ENCODE data around the gene ZNF177. TPM values are rescaled to one million over a fixed set of nuclear protein-coding genes. Genes with fewer than 3 reads are reported as not detected.
A peak's percentile ranks its signal among the peaks of the same experiment; 100 is the strongest.

Gene ZNF177
- total RNA-seq, 1 donor from 2014 or later: 20.9 TPM

DNA sequence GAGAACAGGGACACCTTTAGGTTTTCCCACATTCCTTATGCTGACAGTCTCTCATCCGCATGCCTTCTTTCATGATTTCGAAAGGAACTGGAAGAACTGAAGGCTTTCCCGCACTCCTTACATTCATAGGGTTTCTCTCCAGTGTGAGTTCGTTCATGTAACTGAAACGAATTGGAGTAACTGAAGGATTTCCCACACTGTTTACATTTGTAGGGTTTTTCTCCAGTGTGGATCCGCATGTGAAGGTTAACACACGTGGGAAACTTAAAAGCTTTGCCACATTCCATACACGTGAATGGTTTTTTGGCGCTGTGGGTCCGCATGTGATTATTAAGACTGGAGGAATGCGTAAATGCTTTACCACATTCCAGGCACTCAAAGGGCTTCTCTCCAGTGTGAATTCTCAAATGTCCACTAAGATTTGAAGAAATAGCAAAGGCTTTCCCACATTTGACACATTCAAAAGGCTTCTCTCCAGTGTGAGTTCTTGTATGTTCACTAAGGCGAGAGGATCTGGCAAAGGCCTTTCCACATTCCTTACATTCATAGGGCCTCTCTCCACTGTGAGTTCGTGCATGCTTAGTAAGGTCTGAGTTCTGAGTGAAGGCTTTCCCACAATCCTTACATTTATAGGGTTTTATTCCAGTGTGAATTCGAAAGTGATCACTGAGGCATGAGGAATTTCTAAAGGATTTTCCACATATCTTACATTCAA lies 50.6 kb downstream of the ZNF177 start:
- Mint-ChIP-seq H3K4me3 (no peak overlapping the region), H3K9me3 (peaks cover 71% of the 10 kb centered on the region), H3K27ac (no peak overlapping the region), H3K36me3 (peaks cover 67% of the 10 kb centered on the region), H3K4me1 (no peaks in the 10 kb centered on the region), H3K27me3 (ENCODE audit: insufficient read depth, low read depth) (peaks cover 2% of the 10 kb centered on the region)
- H3K4me3 ChIP-seq: no peak overlapping the region
- DNase-seq (ENCODE audit: low spot score): no peak
- no peaks in the 10 kb centered on the region for H3K27me3 ChIP-seq
- peaks cover 54% of the 10 kb centered on the region for H3K36me3 ChIP-seq
- no peaks in the 10 kb centered on the region for H3K4me1 ChIP-seq
- no peak overlapping the region for H2AFZ ChIP-seq (replicated peaks)
- H3K9ac ChIP-seq: no peak overlapping the region
- peaks cover 29% of the 10 kb centered on the region for H3K9me3 ChIP-seq (ENCODE audit: low read depth)
- no peaks in the 10 kb centered on the region for H4K20me1 ChIP-seq (ENCODE audit: low read depth)
- H3K79me2 ChIP-seq (ENCODE audit: low read depth): no peaks in the 10 kb centered on the region
- no peak overlapping the region for H3K4me2 ChIP-seq
- peaks cover 6% of the 10 kb centered on the region for H3F3A ChIP-seq (ENCODE audit: low read depth)
- TF ChIP-seq EZH2 (IDR thresholded peaks at IDR 0.05) (no peak), EZH2phosphoT487 (IDR thresholded peaks at IDR 0.05) (no peak)
- TF ChIP-seq, protein P1, sequence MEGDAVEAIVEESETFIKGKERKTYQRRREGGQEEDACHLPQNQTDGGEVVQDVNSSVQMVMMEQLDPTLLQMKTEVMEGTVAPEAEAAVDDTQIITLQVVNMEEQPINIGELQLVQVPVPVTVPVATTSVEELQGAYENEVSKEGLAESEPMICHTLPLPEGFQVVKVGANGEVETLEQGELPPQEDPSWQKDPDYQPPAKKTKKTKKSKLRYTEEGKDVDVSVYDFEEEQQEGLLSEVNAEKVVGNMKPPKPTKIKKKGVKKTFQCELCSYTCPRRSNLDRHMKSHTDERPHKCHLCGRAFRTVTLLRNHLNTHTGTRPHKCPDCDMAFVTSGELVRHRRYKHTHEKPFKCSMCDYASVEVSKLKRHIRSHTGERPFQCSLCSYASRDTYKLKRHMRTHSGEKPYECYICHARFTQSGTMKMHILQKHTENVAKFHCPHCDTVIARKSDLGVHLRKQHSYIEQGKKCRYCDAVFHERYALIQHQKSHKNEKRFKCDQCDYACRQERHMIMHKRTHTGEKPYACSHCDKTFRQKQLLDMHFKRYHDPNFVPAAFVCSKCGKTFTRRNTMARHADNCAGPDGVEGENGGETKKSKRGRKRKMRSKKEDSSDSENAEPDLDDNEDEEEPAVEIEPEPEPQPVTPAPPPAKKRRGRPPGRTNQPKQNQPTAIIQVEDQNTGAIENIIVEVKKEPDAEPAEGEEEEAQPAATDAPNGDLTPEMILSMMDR (IDR thresholded peaks at IDR 0.05): no peak
- H3K27ac ChIP-seq: no peak overlapping the region

DNA sequence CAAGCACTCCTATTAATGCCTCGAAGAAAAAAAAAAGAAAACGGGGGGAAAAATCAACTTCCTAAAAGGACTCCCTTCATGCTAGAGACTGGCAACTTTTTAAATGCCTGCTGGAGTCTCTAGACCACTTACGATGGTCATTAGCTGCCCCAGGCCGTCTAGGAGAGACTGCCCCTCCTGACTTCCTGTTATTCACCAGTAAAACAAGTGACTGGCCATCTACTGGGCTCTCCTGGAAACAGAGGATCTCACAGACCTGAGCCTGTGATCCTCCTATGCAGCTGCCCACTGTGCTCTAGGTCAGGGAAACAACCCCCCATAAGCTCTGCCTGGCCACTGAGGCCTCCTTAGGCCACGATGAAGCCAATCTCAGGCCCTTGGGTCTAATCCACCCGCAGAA lies 65.1 kb downstream of the ZNF177 start:
- Mint-ChIP-seq H3K9me3 (peaks cover 10% of the 10 kb centered on the region), H3K27me3 (ENCODE audit: insufficient read depth, low read depth) (no peaks in the 10 kb centered on the region), H3K27ac (no peak overlapping the region), H3K4me3 (no peak overlapping the region), H3K36me3 (peaks cover 61% of the 10 kb centered on the region), H3K4me1 (no peaks in the 10 kb centered on the region)
- H3K9ac ChIP-seq: no peak overlapping the region
- no peak overlapping the region for H3K4me2 ChIP-seq
- no peaks in the 10 kb centered on the region for H3K4me1 ChIP-seq
- TF ChIP-seq EZH2 (IDR thresholded peaks at IDR 0.05) (no peak), EZH2phosphoT487 (IDR thresholded peaks at IDR 0.05) (no peak)
- H3K27ac ChIP-seq: no peak overlapping the region
- no peaks in the 10 kb centered on the region for H4K20me1 ChIP-seq (ENCODE audit: low read depth)
- peaks cover 3% of the 10 kb centered on the region for H3K36me3 ChIP-seq
- H3K27me3 ChIP-seq: no peaks in the 10 kb centered on the region
- H3F3A ChIP-seq (ENCODE audit: low read depth): no peaks in the 10 kb centered on the region
- no peak overlapping the region for H3K4me3 ChIP-seq
- H3K9me3 ChIP-seq (ENCODE audit: low read depth): no peaks in the 10 kb centered on the region
- no peaks in the 10 kb centered on the region for H3K79me2 ChIP-seq (ENCODE audit: low read depth)
- DNase-seq (ENCODE audit: low spot score): no peak
- H2AFZ ChIP-seq (replicated peaks): no peak overlapping the region

DNA sequence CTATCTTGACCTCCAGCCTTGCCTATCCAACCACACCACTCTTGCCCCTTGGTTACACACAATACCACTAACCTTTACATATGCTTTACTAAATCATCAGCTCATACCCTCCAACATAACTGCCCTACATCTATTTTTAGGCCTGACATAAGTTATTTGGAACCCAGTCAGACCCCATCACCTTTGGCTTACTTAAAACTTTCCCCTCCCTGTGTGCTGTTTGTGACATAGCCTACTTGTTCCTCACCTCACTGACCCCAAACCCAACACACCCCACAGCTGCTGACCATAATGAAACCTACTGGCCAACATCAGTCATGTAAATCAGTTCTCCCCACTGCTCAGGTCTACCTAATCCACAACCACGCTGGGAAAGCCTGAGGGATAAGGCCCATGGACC lies 67.6 kb downstream of the ZNF177 start:
- H3K4me1 ChIP-seq: peaks cover 7% of the 10 kb centered on the region
- H3K79me2 ChIP-seq (ENCODE audit: low read depth): peaks cover 17% of the 10 kb centered on the region
- H3F3A ChIP-seq (ENCODE audit: low read depth): no peaks in the 10 kb centered on the region
- H3K27ac Mint-ChIP-seq: no peak overlapping the region
- peaks cover 6% of the 10 kb centered on the region for H3K4me1 Mint-ChIP-seq
- no peak overlapping the region for H3K27ac ChIP-seq
- no peak overlapping the region for H3K4me2 ChIP-seq
- no peak for DNase-seq (ENCODE audit: low spot score)
- H3K27me3 Mint-ChIP-seq (ENCODE audit: insufficient read depth, low read depth): peaks cover 3% of the 10 kb centered on the region
- H3K9ac ChIP-seq: no peak overlapping the region
- H3K36me3 Mint-ChIP-seq: peaks cover 52% of the 10 kb centered on the region
- peaks cover 9% of the 10 kb centered on the region for H3K36me3 ChIP-seq
- H3K4me3 ChIP-seq: no peak overlapping the region
- TF ChIP-seq EZH2 (IDR thresholded peaks at IDR 0.05): no peak
- TF ChIP-seq, protein P1 (IDR thresholded peaks at IDR 0.05): no peak
- H3K9me3 Mint-ChIP-seq: peaks cover 6% of the 10 kb centered on the region
- no peaks in the 10 kb centered on the region for H4K20me1 ChIP-seq (ENCODE audit: low read depth)
- no peaks in the 10 kb centered on the region for H3K9me3 ChIP-seq (ENCODE audit: low read depth)
- H2AFZ ChIP-seq (replicated peaks): no peak overlapping the region
- no peak overlapping the region for H3K4me3 Mint-ChIP-seq
- H3K27me3 ChIP-seq: no peaks in the 10 kb centered on the region

DNA sequence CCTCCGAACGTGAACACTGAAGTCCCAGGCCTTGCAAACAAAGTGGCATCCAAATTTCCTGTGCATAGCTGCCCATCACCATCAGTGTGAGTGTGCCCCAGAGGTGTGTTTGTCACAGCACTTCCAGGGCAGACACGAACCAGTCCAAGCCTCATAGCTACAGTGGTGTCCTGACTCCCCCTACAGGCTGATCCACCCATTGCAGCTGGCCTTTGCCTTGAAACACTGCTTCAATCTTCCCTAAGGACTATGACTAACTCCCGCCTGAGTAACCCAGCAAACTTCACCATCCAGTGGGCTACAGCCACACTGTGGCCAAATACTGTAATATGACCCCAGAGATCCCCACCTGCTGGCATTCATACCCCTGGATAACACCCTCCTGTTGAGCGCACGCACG lies 68.7 kb downstream of the ZNF177 start:
- Mint-ChIP-seq H3K4me3 (no peak overlapping the region), H3K27ac (no peak overlapping the region), H3K4me1 (peaks cover 11% of the 10 kb centered on the region), H3K36me3 (peaks cover 46% of the 10 kb centered on the region), H3K9me3 (peaks cover 8% of the 10 kb centered on the region), H3K27me3 (ENCODE audit: insufficient read depth, low read depth) (peaks cover 3% of the 10 kb centered on the region)
- H3K4me1 ChIP-seq: peaks cover 7% of the 10 kb centered on the region
- TF ChIP-seq EZH2 (IDR thresholded peaks at IDR 0.05) (no peak), EZH2phosphoT487 (IDR thresholded peaks at IDR 0.05) (no peak)
- TF ChIP-seq, protein P1 (IDR thresholded peaks at IDR 0.05): peak; percentile 67
- H3K27ac ChIP-seq: no peak overlapping the region
- H2AFZ ChIP-seq (replicated peaks): no peak overlapping the region
- H4K20me1 ChIP-seq (ENCODE audit: low read depth): no peaks in the 10 kb centered on the region
- H3F3A ChIP-seq (ENCODE audit: low read depth): no peaks in the 10 kb centered on the region
- peaks cover 9% of the 10 kb centered on the region for H3K36me3 ChIP-seq
- peak; percentile 58 for DNase-seq (ENCODE audit: low spot score)
- no peak overlapping the region for H3K9ac ChIP-seq
- H3K4me2 ChIP-seq: no peak overlapping the region
- no peaks in the 10 kb centered on the region for H3K9me3 ChIP-seq (ENCODE audit: low read depth)
- H3K27me3 ChIP-seq: no peaks in the 10 kb centered on the region
- H3K4me3 ChIP-seq: no peak overlapping the region
- peaks cover 26% of the 10 kb centered on the region for H3K79me2 ChIP-seq (ENCODE audit: low read depth)

Data from neural progenitor cell (in vitro differentiated cells).